GM12878 (cell line): ENCODE measurements around the gene KIF14. TPM values are rescaled to one million over a fixed set of nuclear protein-coding genes. Genes with fewer than 3 reads are reported as not detected.
A peak's percentile ranks its signal among the peaks of the same experiment; 100 is the strongest.

ENCODE experiments used
- BCL11A ChIP-seq: IDR thresholded peaks from 2 replicates; pipeline ENCODE4 v1.6.1; 2011; ENCODE audit warnings: low read depth, low read length
- CBX5 ChIP-seq: sonication (generic); IDR thresholded peaks from 2 replicates; pipeline ENCODE4 v1.6.1; 2016; ENCODE audit warnings: low read depth, moderate library complexity, mild to moderate bottlenecking, inconsistent platforms
- CHD2 ChIP-seq: IDR thresholded peaks from 2 replicates; pipeline ENCODE4 v1.6.1; 2011; ENCODE audit warnings: low read depth, low read length, improper control_type of control experiment, borderline replicate concordance
- CHD4 ChIP-seq: fragments of 200-600 bp; sonication (generic); IDR thresholded peaks from 2 replicates; pipeline ENCODE4 v1.6.1; 2016; ENCODE audit warnings: mild to moderate bottlenecking
- CREB1 ChIP-seq: IDR thresholded peaks from 2 replicates; pipeline ENCODE4 v1.6.1; 2012; ENCODE audit warnings: low read depth, mild to moderate bottlenecking, inconsistent platforms
- DPF2 ChIP-seq: fragments of 450-650 bp; IDR thresholded peaks from 2 replicates; pipeline ENCODE4 v1.6.1; 2017; ENCODE audit warnings: mild to moderate bottlenecking
- EGR1 ChIP-seq, 2 experiments: IDR thresholded peaks; 1 replicate in 1 of 2; 2 replicates in 1 of 2; pipeline ENCODE4 v1.6.1; 2011 to 2012; ENCODE audit warnings: low read depth in 2 of 2, low read length in 2 of 2, borderline replicate concordance in 1 of 2, mild to moderate bottlenecking in 1 of 2, moderate library complexity in 1 of 2
- ELK1 ChIP-seq: IDR thresholded peaks from 2 replicates; pipeline ENCODE4 v1.6.1; 2012; ENCODE audit warnings: low read depth, low read length, improper control_type of control experiment
- EZH2 ChIP-seq: IDR thresholded peaks from 2 replicates; pipeline ENCODE4 v1.6.1; 2012; ENCODE audit warnings: low read depth, mild to moderate bottlenecking, control low read depth, inconsistent platforms, low read length, borderline replicate concordance; ENCODE audit not compliant: control insufficient read depth
- GATAD2B ChIP-seq: fragments of 450-650 bp; conservative IDR thresholded peaks from 2 replicates; pipeline ENCODE4 v1.6.1; 2017; ENCODE audit warnings: low read depth, mild to moderate bottlenecking, moderate library complexity
- IKZF1 ChIP-seq: fragments of 450-650 bp; conservative IDR thresholded peaks from 2 replicates; pipeline ENCODE4 v1.6.1; 2017; ENCODE audit warnings: antibody characterized with exemption, mild to moderate bottlenecking
- IKZF2 ChIP-seq, 2 experiments: fragments of 450-650 bp; IDR thresholded peaks; 2 replicates each; pipeline ENCODE4 v1.6.1; 2017; ENCODE audit warnings: mild to moderate bottlenecking in 2 of 2, moderate library complexity in 2 of 2
- IRF4 ChIP-seq: IDR thresholded peaks from 2 replicates; pipeline ENCODE4 v1.6.1; 2011; ENCODE audit warnings: low read depth, low read length
- JUNB ChIP-seq: IDR thresholded peaks from 2 replicates; pipeline ENCODE4 v1.6.1; 2016; ENCODE audit warnings: antibody characterized with exemption, mild to moderate bottlenecking
- KDM1A ChIP-seq: fragments of 200-600 bp; sonication (generic); IDR thresholded peaks from 2 replicates; pipeline ENCODE4 v1.6.1; 2016; ENCODE audit warnings: borderline replicate concordance
- MTA2 ChIP-seq: fragments of 450-650 bp; IDR thresholded peaks from 2 replicates; pipeline ENCODE4 v1.6.1; 2016; ENCODE audit warnings: low read depth, mild to moderate bottlenecking, moderate library complexity
- NFYB ChIP-seq: IDR thresholded peaks from 2 replicates; pipeline ENCODE4 v1.6.1; 2011; ENCODE audit warnings: low read depth, mild to moderate bottlenecking, low read length, improper control_type of control experiment, moderate library complexity; ENCODE audit not compliant: insufficient read depth
- PAX5 ChIP-seq: IDR thresholded peaks from 2 replicates; pipeline ENCODE4 v1.6.1; 2011; ENCODE audit warnings: low read depth, low read length, borderline replicate concordance
- PRDM15 ChIP-seq: fragments of 450-650 bp; formaldehyde crosslinking; IDR thresholded peaks from 2 replicates; pipeline ENCODE4 v1.4.0; 2020; ENCODE audit warnings: mild to moderate bottlenecking, moderate library complexity
- RAD21 ChIP-seq: IDR thresholded peaks from 2 replicates; pipeline ENCODE4 v1.6.1; 2011; ENCODE audit warnings: mild to moderate bottlenecking, low read depth, low read length, moderate library complexity; ENCODE audit not compliant: insufficient read depth
- RBBP5 ChIP-seq: fragments of 200-600 bp; sonication (generic); conservative IDR thresholded peaks from 2 replicates; pipeline ENCODE4 v1.6.1; 2016
- RUNX3 ChIP-seq: IDR thresholded peaks from 2 replicates; pipeline ENCODE4 v1.6.1; 2012; ENCODE audit warnings: low read length, inconsistent platforms
- SMARCA5 ChIP-seq: fragments of 450-650 bp; IDR thresholded peaks from 2 replicates; pipeline ENCODE4 v1.6.1; 2017; ENCODE audit warnings: mild to moderate bottlenecking
- SMC3 ChIP-seq: IDR thresholded peaks from 2 replicates; pipeline ENCODE4 v1.6.1; 2011; ENCODE audit warnings: low read length, improper control_type of control experiment, borderline replicate concordance
- SPI1 ChIP-seq: IDR thresholded peaks from 2 replicates; pipeline ENCODE4 v1.6.1; 2011; ENCODE audit warnings: low read depth, mild to moderate bottlenecking, low read length, moderate library complexity, borderline replicate concordance; ENCODE audit not compliant: insufficient read depth
- SREBF1 ChIP-seq: IDR thresholded peaks from 2 replicates; pipeline ENCODE4 v1.6.1; 2012; ENCODE audit warnings: mild to moderate bottlenecking, low read length
- SREBF2 ChIP-seq: IDR thresholded peaks from 2 replicates; pipeline ENCODE4 v1.6.1; 2012; ENCODE audit warnings: mild to moderate bottlenecking, low read length
- TARDBP ChIP-seq: IDR thresholded peaks from 2 replicates; pipeline ENCODE4 v1.6.1; 2016; ENCODE audit warnings: borderline replicate concordance
- TBL1XR1 ChIP-seq: IDR thresholded peaks from 2 replicates; pipeline ENCODE4 v1.6.1; 2012; ENCODE audit warnings: low read depth, low read length, improper control_type of control experiment
- TCF7 ChIP-seq: IDR thresholded peaks from 2 replicates; pipeline ENCODE4 v1.6.1; 2014; ENCODE audit warnings: antibody characterized with exemption, borderline replicate concordance
- ZNF24 ChIP-seq: fragments of 450-650 bp; IDR thresholded peaks from 2 replicates; pipeline ENCODE4 v1.6.1; 2017; ENCODE audit warnings: antibody characterized with exemption, mild to moderate bottlenecking
- ZNF622 ChIP-seq: fragments of 450-650 bp; IDR thresholded peaks from 2 replicates; pipeline ENCODE4 v1.6.1; 2017; ENCODE audit warnings: mild to moderate bottlenecking, inconsistent platforms
- polyA plus RNA-seq, 11 experiments: library from polyadenylated mRNA; depleted of rRNA in 4 of 11; unstranded in 6 of 11; stranded (reverse) in 5 of 11; fragments of >200 nt; fragmentation: Nextera tagmentation in 4 of 11; fragmentation: Illumina TruSeq in 1 of 11; extraction: Ambion mirVana in 4 of 11; extraction: Trizol in 1 of 11; gene quantifications; 1 replicate in 1 of 11; 2 replicates in 10 of 11; pipeline versions ENCODE4 v1.2.1 to v1.2.3, GENCODE V29; 2011 to 2016; ENCODE audit warnings: inconsistent platforms in 2 of 11, missing spikeins in 2 of 11, low read depth in 1 of 11
- total RNA-seq, 4 experiments: library from RNA; depleted of rRNA in 3 of 4; stranded (reverse); fragments of >200 nt in 3 of 4; fragmentation: Illumina TruSeq in 1 of 4; extraction: Trizol in 1 of 4; gene quantifications; 2 replicates each; pipeline versions ENCODE4 v1.2.1 to v1.2.3, GENCODE V29; 2013 to 2021

Gene KIF14
- total and polyA plus RNA-seq, 10 of the 15 experiments (the other 5 are each of a cell fraction or from before 2014, with no cell fraction given), result 6.8 to 25.5 (median 14.4) TPM

DNA sequence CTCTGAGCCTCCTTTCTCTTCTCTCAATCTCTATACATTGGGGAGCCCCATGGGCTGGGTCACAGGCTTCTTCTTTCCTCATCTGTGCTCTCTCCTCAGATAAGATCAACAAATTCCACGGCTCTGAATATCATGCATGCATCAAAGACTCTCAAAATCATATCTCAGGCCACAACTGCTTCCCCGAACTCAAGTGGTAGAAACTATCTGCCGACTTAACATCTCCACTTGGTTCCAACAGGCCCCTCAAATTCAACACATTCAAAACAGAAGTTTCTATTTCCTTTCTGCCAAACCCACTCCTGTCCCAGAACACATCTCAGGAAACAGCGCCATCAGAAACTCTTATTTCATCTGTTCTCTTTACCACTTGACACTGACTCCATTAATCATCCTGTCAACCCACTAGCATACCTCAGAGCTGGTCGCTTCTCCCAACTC lies 32.5 kb upstream of the KIF14 start (continued):
- TF ChIP-seq PRDM15 (CRISPR knock-in tag) (no peak), SPI1 (no peak), PAX5 (no peak), CHD2 (no peak), NFYB (no peak), RUNX3 (peak; percentile 66), SMARCA5 (no peak), BCL11A (no peak), ZNF622 (no peak), TARDBP (no peak), KDM1A (no peak), RAD21 (no peak), CREB1 (no peak), JUNB (peak; percentile 52), IRF4 (no peak), SREBF1 (no peak), TBL1XR1 (no peak), SREBF2 (no peak), MTA2 (0 out of 2 replicates have a peak, but pooled peaks have one; percentile 16), IKZF1 (peak; percentile 34; the same call in 1 of the 2 replicates), EGR1 (IDR thresholded peaks at IDR 0.05; ENCODE audit: borderline replicate concordance in 1 of 2, low read depth in 2 of 2, low read length in 2 of 2) (no peak), SMC3 (no peak), EZH2 (no peak), GATAD2B (no peak), RBBP5 (no peak), DPF2 (no peak), TCF7 (no peak), CHD4 (no peak), ELK1 (no peak), IKZF2 (IDR thresholded peaks at IDR 0.05) (peak; percentile 22 to 49; a peak in 2 of 4 replicates), ZNF24 (no peak), CBX5 (no peak)
